ENCODE data around the gene DNAJC12.
A peak's percentile ranks its signal among the peaks of the same experiment; 100 is the strongest.
"Not testable (repeated sequence)": the region's sequence is repeated elsewhere in the genome, so short reads cannot be mapped to it uniquely, and the experiment has no call there.

DNAJC12 gene

GRCh38 chr10:67883710-67884312, 45.8 kb upstream of the DNAJC12 start:
- ATAC-seq, result peak; percentile 30; the same call in 2 of the 3 replicates
- TF ChIP-seq ZNF8 (CRISPR knock-in tag; IDR thresholded peaks at IDR 0.05) (no peak), TSHZ2 (CRISPR knock-in tag; IDR thresholded peaks at IDR 0.05) (no peak), OSR1 (CRISPR knock-in tag; IDR thresholded peaks at IDR 0.05) (no peak), BACH2 (CRISPR knock-in tag; IDR thresholded peaks at IDR 0.05; ENCODE audit: borderline replicate concordance) (no peak), TOX (CRISPR knock-in tag; IDR thresholded peaks at IDR 0.05; ENCODE audit: borderline replicate concordance) (no peak), RARB (CRISPR knock-in tag; IDR thresholded peaks at IDR 0.05) (no peak), ZNF565 (CRISPR knock-in tag; conservative IDR thresholded peaks at IDR 0.05; ENCODE audit: low read depth) (no peak)

- ATAC-seq, result no peak
- TF ChIP-seq ZNF8 (CRISPR knock-in tag; IDR thresholded peaks at IDR 0.05), result no peak
- no peak for TF ChIP-seq GLIS3 (CRISPR knock-in tag; IDR thresholded peaks at IDR 0.05)
- TF ChIP-seq OSR1 (CRISPR knock-in tag; IDR thresholded peaks at IDR 0.05), result no peak
- TF ChIP-seq RARB (CRISPR knock-in tag; IDR thresholded peaks at IDR 0.05), result no peak
- no peak for TF ChIP-seq ISL1 (CRISPR knock-in tag; IDR thresholded peaks at IDR 0.05)
- no peak for TF ChIP-seq ARNTL (CRISPR knock-in tag; IDR thresholded peaks at IDR 0.05; ENCODE audit: borderline replicate concordance, low read depth)
- no peak for TF ChIP-seq ZNF70 (CRISPR knock-in tag; IDR thresholded peaks at IDR 0.05)
- no peak for TF ChIP-seq CSDC2 (CRISPR knock-in tag; IDR thresholded peaks at IDR 0.05)
- no peak for TF ChIP-seq TCF4 (CRISPR knock-in tag; IDR thresholded peaks at IDR 0.05; ENCODE audit: borderline replicate concordance)
- TF ChIP-seq PATZ1 (CRISPR knock-in tag; IDR thresholded peaks at IDR 0.05; ENCODE audit: borderline replicate concordance), result no peak
- no peak for TF ChIP-seq BACH2 (CRISPR knock-in tag; IDR thresholded peaks at IDR 0.05; ENCODE audit: borderline replicate concordance)
- no peak for TF ChIP-seq ZFP30 (CRISPR knock-in tag; IDR thresholded peaks at IDR 0.05)
- no peak for TF ChIP-seq SNAI2 (CRISPR knock-in tag; IDR thresholded peaks at IDR 0.05)
- no peak for TF ChIP-seq CREB5 (CRISPR knock-in tag; IDR thresholded peaks at IDR 0.05; ENCODE audit: low read depth)
- TF ChIP-seq TSHZ2 (CRISPR knock-in tag; IDR thresholded peaks at IDR 0.05), result no peak
- TF ChIP-seq ZC3H10 (CRISPR knock-in tag; IDR thresholded peaks at IDR 0.05), result no peak
- TF ChIP-seq ESRRG (CRISPR knock-in tag; IDR thresholded peaks at IDR 0.05), result no peak
- no peak for TF ChIP-seq PPARA (CRISPR knock-in tag; IDR thresholded peaks at IDR 0.05; ENCODE audit: borderline replicate concordance)
Observed at GRCh38 chr10:67878133-67878532, 40.1 kb upstream of the DNAJC12 start.

- not testable (repeated sequence) for ATAC-seq
Observed at GRCh38 chr10:67877421-67877820, 39.4 kb upstream of the DNAJC12 start.

Data from SK-N-SH treated with all-trans-retinoic acid at 6 μM for 48 hours (cell line).